Colonic mucosa (tissue), 4 donors: ENCODE results near the gene OPA3. TPM values are rescaled to one million over a fixed set of nuclear protein-coding genes. Genes with fewer than 3 reads are reported as not detected.

Experiments used
- DNase-seq: peaks from one replicate; pipeline ENCODE4 v3.0.0-alpha.2; 2020
- H3K27ac ChIP-seq: fragments of 200-600 bp; one replicate; pipeline ENCODE4 v1.8.0; 2021
- H3K27me3 ChIP-seq: fragments of 200-600 bp; one replicate; pipeline ENCODE4 v1.8.0; 2021
- H3K36me3 ChIP-seq: fragments of 200-600 bp; one replicate; pipeline ENCODE4 v1.8.0; 2021
- H3K4me1 ChIP-seq: fragments of 200-600 bp; one replicate; pipeline ENCODE4 v1.8.0; 2021; ENCODE audit warnings: mild to moderate bottlenecking
- H3K4me3 ChIP-seq: fragments of 200-600 bp; one replicate; pipeline ENCODE4 v1.8.0; 2021
- H3K9ac ChIP-seq, 2 donors: one replicate each; pipeline ENCODE4 v1.7.0; 2013; ENCODE audit warnings: control low read depth in 2 of 2, low read depth in 2 of 2, low read length in 2 of 2
- H3K9me3 ChIP-seq: fragments of 200-600 bp; one replicate; pipeline ENCODE4 v1.8.0; 2021
- CTCF ChIP-seq: fragments of 200-600 bp; IDR thresholded peaks from one replicate; pipeline ENCODE4 v1.8.0; 2022; ENCODE audit warnings: antibody characterized with exemption, mild to moderate bottlenecking
- intact Hi-C: fragments of 100-400 bp; cut with DNase I; formaldehyde crosslinking; loops from one replicate; pipeline ENCODE4 v1.14.1; 2022
- total RNA-seq, 2 donors: library from RNA; stranded (reverse); fragmentation: NEBNext Ultra II Directional in 1 of 2; extraction: Animal tissue kit (Norgen Biotek cat#: 25700) in 1 of 2; gene quantifications; one replicate each; pipeline ENCODE4 v1.2.1, GENCODE V29; 2021
- donor health status: healthy.
- donor health status: DM: no; HTN: no; CAD: no.
- donor health status: DM: no; HTN: no; CAD: no.

The OPA3 gene
- total RNA-seq, 2 donors from 2014 or later: 12.4 to 14.8 TPM

GRCh38 chr19:45501730-45502014 lies 82.9 kb downstream of the OPA3 start:
- Histone ChIP-seq H3K4me1 (peaks cover 14% of the 10 kb centered on the region), H3K36me3 (no peaks in the 10 kb centered on the region), H3K4me3 (no peak overlapping the region), H3K27me3 (peaks cover 17% of the 10 kb centered on the region), H3K9me3 (no peaks in the 10 kb centered on the region), H3K27ac (no peak overlapping the region), H3K9ac (no peak overlapping the region)
- no peak for TF ChIP-seq CTCF
- intact Hi-C loops: no loop called here
- no peak for DNase-seq

GRCh38 chr19:45500918-45501729 lies 83.5 kb downstream of the OPA3 start:
- Histone ChIP-seq H3K4me1 (peaks cover 14% of the 10 kb centered on the region), H3K4me3 (no peak overlapping the region), H3K9me3 (no peaks in the 10 kb centered on the region), H3K36me3 (no peaks in the 10 kb centered on the region), H3K27me3 (peaks cover 22% of the 10 kb centered on the region), H3K27ac (no peak overlapping the region), H3K9ac (no peak overlapping the region)
- intact Hi-C loops: no loop called here
- DNase-seq: no peak
- no peak for TF ChIP-seq CTCF

- peak; percentile 78 for DNase-seq
- H3K27me3 ChIP-seq: peaks cover 24% of the 10 kb centered on the region
Measured at GRCh38 chr19:45499196-45500180, 85.1 kb downstream of the OPA3 start.

GRCh38 chr19:45498411-45499195 lies 86.0 kb downstream of the OPA3 start, which contains the start of gene PPM1N:
PPM1N (plus strand) TSS chr19:45498443; CDS start chr19:45498473, 30 bp downstream.
- peak; percentile 47 for DNase-seq
- Histone ChIP-seq H3K9ac (peak within 1 kb of the TSS in 1 of 2 donors; percentile 43), H3K27me3 (peaks cover 24% of the 10 kb centered on the region)

More at GRCh38 chr19:45499196-45500180, 85.1 kb downstream of the OPA3 start:
- Histone ChIP-seq H3K9me3 (no peaks in the 10 kb centered on the region), H3K4me1 (peaks cover 14% of the 10 kb centered on the region), H3K36me3 (no peaks in the 10 kb centered on the region), H3K9ac (no peak overlapping the region), H3K27ac (no peak overlapping the region), H3K4me3 (peak overlapping the region; percentile 20)
- intact Hi-C loops: no loop called here
- TF ChIP-seq CTCF: no peak

More at GRCh38 chr19:45498411-45499195, 86.0 kb downstream of the OPA3 start, which contains the start of gene PPM1N:
- intact Hi-C loops: no loop called here
- H3K4me1 ChIP-seq: peaks cover 14% of the 10 kb centered on the region
- no peak within 1 kb of the TSS for H3K27ac ChIP-seq
- H3K9me3 ChIP-seq: no peaks in the 10 kb centered on the region
- H3K4me3 ChIP-seq: peak within 1 kb of the TSS; percentile 20
- H3K36me3 ChIP-seq: no peaks in the 10 kb centered on the region
- peak; percentile 12 for TF ChIP-seq CTCF
